GM19099 (cell line): ENCODE results near the gene HACD1.

Experiments used
- POLR2A ChIP-seq: IDR thresholded peaks from 3 replicates; pipeline ENCODE4 v1.6.1; 2011; ENCODE audit warnings: low read depth; ENCODE audit not compliant: insufficient read length; ENCODE audit errors: extremely low read depth

Gene HACD1

GRCh38 chr10:17617031-17617911 lies at the start of gene HACD1:
Gene HACD1 (minus strand): TSS chr10:17617374. CDS start chr10:17617339, 35 bp downstream.
- peak; percentile 45 for TF ChIP-seq POLR2A

GRCh38 chr10:17665747-17666146 lies 48.6 kb upstream of the HACD1 start:
- no peak for TF ChIP-seq POLR2A

DNA sequence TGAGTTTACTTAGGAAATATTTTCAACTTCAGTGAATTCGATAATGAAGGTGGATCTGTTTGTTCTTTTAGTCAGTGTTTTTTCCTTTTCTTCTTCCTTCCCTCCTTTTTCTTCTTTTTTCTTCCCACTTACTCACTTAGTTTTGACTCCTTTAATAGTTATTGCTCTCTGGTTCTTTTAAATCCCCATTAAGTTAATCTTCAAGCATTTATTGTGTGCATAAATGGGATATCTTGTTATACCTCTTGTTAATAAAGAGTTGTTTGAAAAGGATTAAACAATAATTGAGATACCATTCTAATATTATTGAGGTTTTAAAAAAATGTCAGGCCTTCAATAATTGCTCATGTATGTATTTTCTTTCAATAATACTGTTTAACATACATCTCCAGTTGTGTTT lies 46.3 kb upstream of the HACD1 start:
- no peak for TF ChIP-seq POLR2A

GRCh38 chr10:17662193-17663138 lies 45.3 kb upstream of the HACD1 start:
- TF ChIP-seq POLR2A: no peak

- no peak for TF ChIP-seq POLR2A
Observed at GRCh38 chr10:17661510-17661909, 44.3 kb upstream of the HACD1 start.

GRCh38 chr10:17660921-17661320 lies 43.7 kb upstream of the HACD1 start:
- TF ChIP-seq POLR2A: no peak

DNA sequence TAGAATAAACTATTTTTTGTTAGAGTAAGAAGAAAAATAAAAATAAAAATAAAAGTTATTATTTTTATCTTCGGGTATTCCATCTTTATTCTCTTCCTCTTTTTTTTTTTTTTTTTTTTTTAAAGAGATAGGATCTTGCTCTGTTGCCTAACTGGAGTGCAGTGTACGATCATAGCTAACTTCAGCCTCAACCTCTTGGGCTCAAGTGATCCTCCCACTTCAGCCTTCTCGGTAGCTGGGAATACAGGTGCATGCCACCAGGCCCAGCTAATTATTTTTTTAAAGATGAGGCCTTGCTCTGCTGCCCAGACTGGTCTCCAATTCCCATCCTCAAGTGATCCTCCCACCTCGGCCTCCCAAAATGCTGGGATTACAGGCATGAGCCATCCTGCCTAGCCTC lies 42.2 kb upstream of the HACD1 start:
- TF ChIP-seq POLR2A: no peak

- TF ChIP-seq POLR2A: no peak
Observed at GRCh38 chr10:17657103-17657500, 39.9 kb upstream of the HACD1 start.

DNA sequence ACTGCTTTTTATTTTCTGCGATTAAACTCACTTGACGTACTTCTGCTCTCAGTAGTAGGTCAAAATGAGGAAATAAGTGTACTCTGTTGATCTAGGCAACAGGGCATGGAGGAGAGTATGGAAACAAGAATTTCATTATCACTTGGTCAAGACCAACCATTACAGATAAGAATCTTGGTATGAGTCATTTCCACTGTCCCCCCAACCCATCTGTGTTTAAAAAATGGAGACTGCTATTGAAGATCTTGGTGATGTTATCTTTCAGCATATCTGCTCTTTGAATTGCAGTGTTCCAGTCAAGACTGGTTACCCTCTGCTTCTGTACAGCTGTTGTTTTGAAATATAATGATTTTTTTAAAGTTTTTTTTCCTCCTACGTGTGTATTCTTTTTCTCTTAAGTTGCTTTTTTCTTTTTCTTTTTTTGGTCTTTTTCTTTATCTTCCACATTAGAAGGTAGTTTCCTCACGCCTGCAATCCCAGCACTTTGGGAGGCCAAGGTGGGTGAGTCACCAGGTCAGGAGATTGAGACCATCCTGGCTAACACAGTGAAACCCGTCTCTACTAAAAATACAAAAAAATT lies 38.5 kb upstream of the HACD1 start:
- no peak for TF ChIP-seq POLR2A

- no peak for TF ChIP-seq POLR2A
Observed at GRCh38 chr10:17655009-17655408, 37.8 kb upstream of the HACD1 start.

- TF ChIP-seq POLR2A: no peak
Observed at GRCh38 chr10:17652585-17652984, 35.4 kb upstream of the HACD1 start.

DNA sequence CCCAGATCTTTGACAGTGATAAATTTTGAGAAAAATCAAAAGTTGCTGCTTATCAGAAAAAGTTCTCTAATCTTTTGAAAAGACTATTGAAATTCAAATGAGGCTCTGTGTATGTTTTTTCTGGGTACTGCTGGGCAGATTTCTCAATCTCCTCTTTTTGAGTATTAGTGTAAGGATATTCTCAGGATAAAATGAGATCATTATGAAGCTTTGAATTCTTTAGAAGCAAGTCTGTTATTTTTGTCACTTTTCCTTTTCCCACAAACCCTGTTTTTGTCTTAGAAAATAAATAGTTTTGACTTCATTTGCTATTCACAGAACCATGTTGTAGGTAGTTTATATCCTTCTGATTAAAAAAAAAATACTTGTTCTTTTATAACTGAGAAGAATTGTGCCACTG lies 34.7 kb upstream of the HACD1 start:
- TF ChIP-seq POLR2A: no peak

- no peak for TF ChIP-seq POLR2A
Observed at GRCh38 chr10:17650416-17650815, 33.2 kb upstream of the HACD1 start.

DNA sequence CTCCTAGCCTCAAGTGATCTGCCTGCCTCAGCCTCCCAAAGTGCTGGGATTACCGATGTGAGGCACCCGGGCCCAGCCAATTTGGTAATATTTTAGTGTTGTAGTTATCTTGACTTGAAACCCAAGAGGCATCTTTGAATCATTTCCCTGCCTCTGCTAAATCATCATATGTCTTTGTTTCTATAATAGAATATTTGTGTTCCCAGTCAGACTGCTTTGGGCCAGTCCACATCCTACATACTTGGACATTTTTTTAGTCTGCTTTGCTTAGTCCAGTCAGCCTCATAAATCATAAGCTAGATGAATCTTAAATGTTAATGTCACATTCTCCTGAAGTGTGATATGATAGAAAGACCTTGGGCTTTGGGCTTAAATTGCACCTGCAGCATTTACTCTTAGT lies 32.7 kb upstream of the HACD1 start:
- no peak for TF ChIP-seq POLR2A

DNA sequence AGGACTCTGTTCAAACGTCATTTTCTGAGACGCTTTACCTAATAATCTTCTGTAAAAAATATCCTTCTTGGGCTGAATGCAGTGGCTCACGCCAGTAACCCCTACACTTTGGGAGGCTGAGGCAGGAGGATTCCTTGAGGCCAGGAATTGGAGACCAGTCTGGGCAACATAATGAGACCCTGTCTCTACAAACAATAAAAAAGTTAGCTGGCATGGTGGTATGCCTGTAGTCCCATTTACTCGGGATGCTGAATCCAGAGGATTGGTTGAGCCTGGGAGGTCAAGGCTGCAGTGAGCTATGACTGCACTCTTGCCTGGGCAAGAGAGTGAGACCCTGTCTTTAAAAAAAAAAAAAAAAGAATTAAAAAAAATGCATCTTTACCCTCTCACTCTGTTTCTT lies 31.9 kb upstream of the HACD1 start:
- no peak for TF ChIP-seq POLR2A

GRCh38 chr10:17648243-17649035 lies 31.3 kb upstream of the HACD1 start:
- no peak for TF ChIP-seq POLR2A
